WI38 (cell line): Measurements from ENCODE around the gene ABCF2.

Source experiments
- H3K4me3 ChIP-seq: 2 replicates; pipeline ENCODE4 v1.5.1; 2011; ENCODE audit warnings: low read depth, mild to moderate bottlenecking, control low read depth, low read length
- TF ChIP-seq, protein P1 (sequence below): IDR thresholded peaks from 2 replicates; pipeline ENCODE4 v1.5.1; 2012; ENCODE audit warnings: low read depth, mild to moderate bottlenecking, control low read depth, low read length

The ABCF2 gene

DNA sequence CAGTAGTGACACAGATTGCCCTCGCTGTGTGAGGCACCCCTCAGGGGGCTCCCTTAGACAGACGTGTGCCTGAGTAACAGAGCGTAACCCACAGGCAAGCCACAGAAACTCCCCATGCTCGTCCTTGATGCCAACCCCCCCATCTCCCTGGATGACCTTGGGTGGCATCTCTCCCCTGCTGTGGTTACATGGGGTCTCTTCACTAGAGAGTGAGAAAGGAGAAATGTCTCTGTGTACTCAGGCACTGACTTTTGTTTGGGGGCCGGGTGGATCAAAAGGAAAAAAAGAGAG lies 38.8 kb downstream of the ABCF2 start:
- TF ChIP-seq, protein P1, sequence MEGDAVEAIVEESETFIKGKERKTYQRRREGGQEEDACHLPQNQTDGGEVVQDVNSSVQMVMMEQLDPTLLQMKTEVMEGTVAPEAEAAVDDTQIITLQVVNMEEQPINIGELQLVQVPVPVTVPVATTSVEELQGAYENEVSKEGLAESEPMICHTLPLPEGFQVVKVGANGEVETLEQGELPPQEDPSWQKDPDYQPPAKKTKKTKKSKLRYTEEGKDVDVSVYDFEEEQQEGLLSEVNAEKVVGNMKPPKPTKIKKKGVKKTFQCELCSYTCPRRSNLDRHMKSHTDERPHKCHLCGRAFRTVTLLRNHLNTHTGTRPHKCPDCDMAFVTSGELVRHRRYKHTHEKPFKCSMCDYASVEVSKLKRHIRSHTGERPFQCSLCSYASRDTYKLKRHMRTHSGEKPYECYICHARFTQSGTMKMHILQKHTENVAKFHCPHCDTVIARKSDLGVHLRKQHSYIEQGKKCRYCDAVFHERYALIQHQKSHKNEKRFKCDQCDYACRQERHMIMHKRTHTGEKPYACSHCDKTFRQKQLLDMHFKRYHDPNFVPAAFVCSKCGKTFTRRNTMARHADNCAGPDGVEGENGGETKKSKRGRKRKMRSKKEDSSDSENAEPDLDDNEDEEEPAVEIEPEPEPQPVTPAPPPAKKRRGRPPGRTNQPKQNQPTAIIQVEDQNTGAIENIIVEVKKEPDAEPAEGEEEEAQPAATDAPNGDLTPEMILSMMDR, result no peak
- H3K4me3 ChIP-seq, result no peak overlapping the region

DNA sequence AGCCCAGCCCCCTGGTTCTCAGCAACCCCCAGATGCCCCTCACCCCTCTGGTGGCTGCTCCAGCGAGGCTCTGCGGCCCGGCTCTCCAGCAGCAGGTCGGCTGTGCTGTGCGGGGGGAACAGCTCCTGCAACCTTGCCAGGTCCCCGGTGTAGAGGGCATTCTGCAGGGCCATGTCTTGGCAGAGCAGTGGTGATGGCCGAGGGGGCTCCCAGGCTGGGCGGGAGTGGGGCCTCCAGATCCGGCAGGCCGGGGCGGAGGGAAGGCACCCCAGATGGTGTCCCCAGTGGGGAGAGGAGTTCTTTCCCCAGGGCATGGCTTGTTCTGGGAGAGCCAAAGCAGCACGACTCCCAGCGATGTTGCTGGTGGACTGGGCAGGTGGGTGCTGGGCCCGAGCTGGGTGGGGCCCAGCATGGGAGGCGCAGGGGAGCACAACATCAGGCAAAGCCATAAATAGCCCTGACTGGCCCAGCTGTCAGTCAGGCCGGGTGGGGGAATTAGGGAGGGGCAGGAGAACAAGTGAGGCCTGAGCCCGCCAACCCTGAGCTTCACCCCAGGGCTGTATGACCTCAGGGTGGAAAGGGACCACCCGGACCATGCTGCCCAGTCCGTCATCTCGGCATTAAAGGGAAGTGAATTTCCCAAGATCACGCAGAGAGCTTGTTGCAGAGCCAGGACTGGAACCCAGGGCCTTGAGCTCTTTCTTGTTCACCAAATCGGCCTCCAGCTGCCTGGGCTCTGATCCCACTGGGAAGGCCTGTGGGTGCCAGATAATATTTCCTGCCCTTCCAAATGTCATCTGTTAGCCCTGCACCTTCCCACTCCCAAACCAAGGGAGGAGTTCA lies 39.4 kb downstream of the ABCF2 start:
- TF ChIP-seq, protein P1, result no peak
- H3K4me3 ChIP-seq, result no peak overlapping the region

DNA sequence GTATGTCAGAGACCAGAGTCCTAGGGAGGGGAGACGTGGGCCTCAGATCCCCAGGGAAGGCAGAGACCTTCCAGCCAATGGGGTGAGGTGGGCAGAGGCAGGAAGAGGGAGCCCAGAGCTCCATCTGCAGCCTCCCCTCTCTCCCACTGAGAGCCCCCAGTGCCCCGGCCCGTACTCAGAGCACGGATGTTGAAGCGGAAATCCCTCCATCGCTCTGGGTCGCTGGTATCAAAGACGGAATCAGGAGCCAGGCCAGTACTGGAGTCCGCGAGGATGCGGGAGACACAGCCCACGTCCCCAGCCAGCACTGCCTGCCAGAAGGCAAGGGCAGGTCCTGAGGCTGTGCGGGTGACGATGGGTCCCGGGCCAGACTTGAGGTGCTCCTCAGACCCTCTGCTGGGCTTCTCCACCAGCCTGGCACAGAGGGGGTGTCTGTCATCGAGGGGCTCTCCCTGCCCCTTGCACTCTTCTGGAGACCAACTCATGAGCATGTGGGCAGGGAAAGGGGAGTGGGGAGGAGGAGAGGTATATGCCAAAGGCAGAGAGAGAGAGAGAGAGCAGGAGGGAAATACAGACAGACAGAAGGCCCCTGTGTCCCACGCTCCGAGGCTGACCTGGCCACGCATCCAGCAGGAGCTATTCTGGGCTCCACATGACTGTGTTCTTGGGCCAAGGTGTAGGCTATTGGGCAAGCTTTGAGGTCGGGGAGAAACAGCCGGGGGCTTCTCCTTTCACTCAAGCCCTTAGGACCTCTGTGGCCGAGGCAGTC lies 40.2 kb downstream of the ABCF2 start, which contains the start of gene ASB10:
ASB10 (minus strand) TSS at position 611 of the 769 bp plus-strand sequence; CDS start at position 491, 120 bp downstream.
- H3K4me3 ChIP-seq, result no peak within 1 kb of the TSS
- TF ChIP-seq, protein P1, result no peak

DNA sequence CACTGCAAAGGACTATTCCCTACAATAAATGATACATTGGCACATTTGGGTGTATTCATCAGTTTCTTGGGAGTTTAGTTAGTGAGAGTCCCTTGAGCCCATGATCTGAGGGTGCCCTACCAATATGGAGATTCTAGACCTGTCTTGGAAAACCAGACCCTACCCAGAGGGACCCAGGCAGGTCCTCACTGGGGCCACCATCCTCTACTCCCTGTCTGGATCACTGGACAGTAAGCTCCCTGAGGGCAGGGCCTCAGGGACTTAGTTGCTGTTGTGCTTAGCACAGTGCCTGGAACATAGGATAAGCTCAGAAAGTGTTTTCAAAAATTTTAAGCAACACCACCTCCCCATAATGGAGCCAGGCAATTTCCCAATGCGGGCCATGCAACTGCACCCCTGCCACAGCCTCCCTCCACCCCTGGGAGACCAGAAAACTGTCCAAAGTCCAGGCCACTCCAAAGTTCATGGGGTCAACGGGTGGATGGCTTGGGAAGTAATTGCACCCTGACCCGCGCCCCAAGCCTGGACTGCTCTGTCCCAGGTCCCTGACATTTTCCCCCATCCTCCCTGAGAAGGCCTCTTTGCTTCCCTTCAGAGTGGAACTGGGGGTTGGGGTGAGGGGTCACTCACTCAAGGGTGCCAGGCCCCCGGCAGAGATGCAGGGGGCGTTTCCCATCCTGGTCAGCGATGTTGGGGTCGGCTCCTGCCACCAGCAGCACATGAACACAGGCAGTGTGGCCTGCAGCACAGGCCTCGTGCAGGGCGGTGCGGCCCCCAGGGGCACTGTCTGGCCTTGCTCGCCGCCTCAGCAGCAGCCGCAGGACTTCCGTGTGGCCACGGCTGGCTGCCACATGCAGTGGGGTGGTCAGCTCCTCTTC lies 41.0 kb downstream of the ABCF2 start:
- no peak overlapping the region for H3K4me3 ChIP-seq
- TF ChIP-seq, protein P1, result no peak

DNA sequence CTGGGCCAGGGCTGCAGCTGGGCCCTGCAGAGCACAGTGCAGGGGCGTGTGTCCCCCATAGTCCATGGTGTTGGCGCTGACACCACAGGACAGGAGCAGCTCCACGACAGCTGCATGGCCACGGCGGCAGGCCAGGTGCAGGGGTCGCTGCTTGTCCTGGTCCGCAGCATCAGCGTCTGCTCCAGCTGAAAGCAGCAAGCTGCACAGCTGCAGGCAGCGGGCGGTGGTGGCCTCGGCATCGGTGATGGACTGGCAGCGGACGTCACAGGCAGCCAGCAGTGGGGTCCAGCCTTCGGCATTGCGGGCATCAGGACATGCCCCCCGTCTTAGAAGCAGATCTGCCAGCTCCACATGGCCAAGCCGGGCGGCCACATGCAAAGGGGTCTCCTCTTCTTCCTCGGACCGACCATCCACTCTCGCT lies 46.0 kb downstream of the ABCF2 start:
- TF ChIP-seq, protein P1, result no peak
- H3K4me3 ChIP-seq, result no peak overlapping the region

DNA sequence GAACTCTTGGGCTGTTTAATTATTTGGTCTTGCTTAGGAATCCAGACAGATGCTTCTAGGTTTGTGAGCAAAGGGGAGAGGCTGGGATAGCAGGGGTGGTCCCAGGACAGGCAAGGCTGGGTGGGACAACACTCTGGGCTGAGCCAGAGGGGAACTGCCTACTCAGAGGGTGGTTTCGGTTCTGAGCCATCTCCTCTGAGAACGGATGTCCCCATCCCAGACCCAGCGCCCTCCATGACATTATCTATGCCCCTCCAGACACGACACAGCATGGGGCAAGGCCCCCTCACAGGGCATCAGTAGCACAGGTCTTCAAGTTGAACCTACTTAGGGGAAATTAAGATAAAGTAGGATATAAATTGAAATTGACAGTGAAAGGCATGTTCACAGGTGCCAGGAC lies 47.1 kb downstream of the ABCF2 start:
- no peak overlapping the region for H3K4me3 ChIP-seq
- TF ChIP-seq, protein P1, result no peak
